Type B pancreatic cell (in vitro differentiated cells): ENCODE results near the gene FGF3. TPM values are rescaled to one million over a fixed set of nuclear protein-coding genes. Genes with fewer than 3 reads are reported as not detected.

Experiments
- DNase-seq: peaks from one replicate; pipeline ENCODE4 v3.0.0; 2021; ENCODE audit warnings: mixed read lengths; ENCODE audit not compliant: unreplicated experiment; ENCODE audit errors: extremely low spot score
- H3K27ac Mint-ChIP-seq: 2 replicates; pipeline ENCODE4 v1.8.0; 2021; ENCODE audit warnings: mild to moderate bottlenecking, mixed read lengths
- H3K27me3 Mint-ChIP-seq: 2 replicates; pipeline ENCODE4 v1.8.0; 2021; ENCODE audit warnings: mixed read lengths
- H3K36me3 Mint-ChIP-seq: 2 replicates; pipeline ENCODE4 v1.8.0; 2021; ENCODE audit warnings: mixed read lengths
- H3K4me1 Mint-ChIP-seq: one replicate; pipeline ENCODE4 v1.8.0; 2021; ENCODE audit warnings: mixed read lengths; ENCODE audit not compliant: unreplicated experiment
- H3K4me3 Mint-ChIP-seq: 2 replicates; pipeline ENCODE4 v1.8.0; 2021; ENCODE audit warnings: mild to moderate bottlenecking, mixed read lengths
- H3K9me3 Mint-ChIP-seq: 2 replicates; pipeline ENCODE4 v1.8.0; 2021; ENCODE audit warnings: mixed read lengths
- CTCF ChIP-seq: fragments of 200-600 bp; sonication (generic); conservative IDR thresholded peaks from 2 replicates; pipeline ENCODE4 v1.5.0; 2021; ENCODE audit warnings: antibody characterized with exemption, mild to moderate bottlenecking
- total RNA-seq: library from RNA; stranded (reverse); gene quantifications from 2 replicates; pipeline ENCODE4 v1.2.1, GENCODE V29; 2021; ENCODE audit warnings: low replicate concordance

The FGF3 gene
- total RNA-seq, 1 donor from 2014 or later, result not detected

- no peak overlapping the region for H3K4me3 Mint-ChIP-seq
- no peak for DNase-seq
- peaks cover 6% of the 10 kb centered on the region for H3K4me1 Mint-ChIP-seq
- no peak overlapping the region for H3K27ac Mint-ChIP-seq
- H3K27me3 Mint-ChIP-seq, result peaks cover 36% of the 10 kb centered on the region
- no peak for TF ChIP-seq CTCF
- H3K9me3 Mint-ChIP-seq, result no peaks in the 10 kb centered on the region
- no peaks in the 10 kb centered on the region for H3K36me3 Mint-ChIP-seq
Observed at GRCh38 chr11:69865707-69866106, 46.5 kb upstream of the FGF3 start.

- H3K27me3 Mint-ChIP-seq, result peaks cover 42% of the 10 kb centered on the region
- no peak for DNase-seq
- H3K4me3 Mint-ChIP-seq, result no peak overlapping the region
- no peak overlapping the region for H3K27ac Mint-ChIP-seq
- no peaks in the 10 kb centered on the region for H3K9me3 Mint-ChIP-seq
- TF ChIP-seq CTCF, result no peak
- no peaks in the 10 kb centered on the region for H3K36me3 Mint-ChIP-seq
- H3K4me1 Mint-ChIP-seq, result peaks cover 5% of the 10 kb centered on the region
Observed at GRCh38 chr11:69864686-69865661, 45.8 kb upstream of the FGF3 start.

GRCh38 chr11:69863544-69864200 is 44.5 kb upstream of the FGF3 start:
- DNase-seq, result no peak
- no peaks in the 10 kb centered on the region for H3K36me3 Mint-ChIP-seq
- no peak overlapping the region for H3K4me3 Mint-ChIP-seq
- peaks cover 48% of the 10 kb centered on the region for H3K27me3 Mint-ChIP-seq
- peaks cover 5% of the 10 kb centered on the region for H3K4me1 Mint-ChIP-seq
- no peaks in the 10 kb centered on the region for H3K9me3 Mint-ChIP-seq
- TF ChIP-seq CTCF, result no peak
- no peak overlapping the region for H3K27ac Mint-ChIP-seq

GRCh38 chr11:69862797-69863543 is 43.8 kb upstream of the FGF3 start:
- no peak for TF ChIP-seq CTCF
- Mint-ChIP-seq H3K4me3 (no peak overlapping the region), H3K27ac (no peak overlapping the region), H3K4me1 (peaks cover 5% of the 10 kb centered on the region), H3K27me3 (peaks cover 54% of the 10 kb centered on the region), H3K9me3 (no peaks in the 10 kb centered on the region), H3K36me3 (no peaks in the 10 kb centered on the region)
- DNase-seq, result no peak

GRCh38 chr11:69862331-69862771 is 43.1 kb upstream of the FGF3 start:
- Mint-ChIP-seq H3K36me3 (no peaks in the 10 kb centered on the region), H3K9me3 (no peaks in the 10 kb centered on the region), H3K4me1 (peaks cover 5% of the 10 kb centered on the region), H3K27ac (no peak overlapping the region), H3K27me3 (peaks cover 60% of the 10 kb centered on the region), H3K4me3 (no peak overlapping the region)
- no peak for TF ChIP-seq CTCF
- DNase-seq, result no peak
